ENCODE results near the gene CHRFAM7A. TPM values are rescaled to one million over a fixed set of nuclear protein-coding genes. Genes with fewer than 3 reads are reported as not detected.
"Not testable (repeated sequence)": the region's sequence is repeated elsewhere in the genome, so short reads cannot be mapped to it uniquely, and the experiment has no call there.

The CHRFAM7A gene
- 1 to 10 TPM in 1 of 2 donors, under 1 TPM in 1; 0.85 to 2.0 TPM for total RNA-seq
- long read RNA-seq, result 0 reads

GRCh38 chr15:30392766-30393663 is at the start of gene CHRFAM7A:
Gene CHRFAM7A, minus strand, starts transcription at chr15:30393540. Its CDS starts 10,189 bp downstream, at chr15:30383351.
- DNase-seq; intact Hi-C loops (cut with DNase I, micrococcal nuclease): not testable (repeated sequence)
- peak; percentile 71 for ATAC-seq

GRCh38 chr15:30438348-30438747 is 45.0 kb upstream of the CHRFAM7A start:
- intact Hi-C loops (cut with DNase I, micrococcal nuclease); DNase-seq; ATAC-seq: not testable (repeated sequence)

- DNase-seq; intact Hi-C loops (cut with DNase I, micrococcal nuclease); ATAC-seq: not testable (repeated sequence)
Measured at GRCh38 chr15:30435878-30436277, 42.5 kb upstream of the CHRFAM7A start.

- intact Hi-C loops (cut with DNase I, micrococcal nuclease); ATAC-seq: not testable (repeated sequence)
Measured at GRCh38 chr15:30420723-30421122, 27.4 kb upstream of the CHRFAM7A start.

GRCh38 chr15:30414160-30414559 is 20.8 kb upstream of the CHRFAM7A start, which contains the start of gene GOLGA8R:
Gene GOLGA8R, minus strand, starts transcription at chr15:30414260. Its CDS starts 98 bp downstream, at chr15:30414162.
- intact Hi-C loops (cut with DNase I, micrococcal nuclease); DNase-seq; ATAC-seq: not testable (repeated sequence)

More at GRCh38 chr15:30420723-30421122, 27.4 kb upstream of the CHRFAM7A start:
- DNase-seq, result not testable (repeated sequence)

- intact Hi-C loops (cut with DNase I, micrococcal nuclease); ATAC-seq; DNase-seq: not testable (repeated sequence)
Measured at GRCh38 chr15:30407636-30408035, 14.3 kb upstream of the CHRFAM7A start.

GRCh38 chr15:30398988-30399387 is 5.6 kb upstream of the CHRFAM7A start:
- intact Hi-C loops (cut with DNase I, micrococcal nuclease), result not testable (repeated sequence)
- DNase-seq (peak in 1 of 2 donors; percentile 66), ATAC-seq (peak; percentile 56)

GRCh38 chr15:30393664-30393991 is 288 bp upstream of the CHRFAM7A start:
- intact Hi-C loops (cut with DNase I, micrococcal nuclease); DNase-seq: not testable (repeated sequence)
- peak; percentile 39 for ATAC-seq

GRCh38 chr15:30386318-30386887 is 6.9 kb downstream of the CHRFAM7A start:
- DNase-seq; intact Hi-C loops (cut with DNase I, micrococcal nuclease); ATAC-seq: not testable (repeated sequence)

- ATAC-seq; DNase-seq; intact Hi-C loops (cut with DNase I, micrococcal nuclease): not testable (repeated sequence)
Measured at GRCh38 chr15:30377082-30377413, 16.3 kb downstream of the CHRFAM7A start.

- ATAC-seq; intact Hi-C loops (cut with DNase I, micrococcal nuclease); DNase-seq: not testable (repeated sequence)
Measured at GRCh38 chr15:30376375-30377081, 16.8 kb downstream of the CHRFAM7A start.

GRCh38 chr15:30375872-30376271 is 17.5 kb downstream of the CHRFAM7A start:
- DNase-seq; ATAC-seq; intact Hi-C loops (cut with DNase I, micrococcal nuclease): not testable (repeated sequence)

- intact Hi-C loops (cut with DNase I, micrococcal nuclease); DNase-seq; ATAC-seq: not testable (repeated sequence)
Measured at GRCh38 chr15:30374862-30375261, 18.5 kb downstream of the CHRFAM7A start.

- intact Hi-C loops (cut with DNase I, micrococcal nuclease); DNase-seq; ATAC-seq: not testable (repeated sequence)
Measured at GRCh38 chr15:30368271-30368670, 25.1 kb downstream of the CHRFAM7A start.

- intact Hi-C loops (cut with DNase I, micrococcal nuclease); DNase-seq; ATAC-seq: not testable (repeated sequence)
Measured at GRCh38 chr15:30367246-30367645, 26.1 kb downstream of the CHRFAM7A start.

- DNase-seq; ATAC-seq; intact Hi-C loops (cut with DNase I, micrococcal nuclease): not testable (repeated sequence)
Measured at GRCh38 chr15:30361404-30361803, 31.9 kb downstream of the CHRFAM7A start.

- DNase-seq; ATAC-seq; intact Hi-C loops (cut with DNase I, micrococcal nuclease): not testable (repeated sequence)
Measured at GRCh38 chr15:30360990-30361389, 32.4 kb downstream of the CHRFAM7A start.

GRCh38 chr15:30355043-30355442 is 38.3 kb downstream of the CHRFAM7A start:
- intact Hi-C loops (cut with DNase I, micrococcal nuclease); DNase-seq; ATAC-seq: not testable (repeated sequence)

GRCh38 chr15:30349803-30350202 is 43.5 kb downstream of the CHRFAM7A start:
- intact Hi-C loops (cut with DNase I, micrococcal nuclease); DNase-seq; ATAC-seq: not testable (repeated sequence)

Measured in left colon (tissue), 2 donors.